HEK293 (cell line): ENCODE measurements around the gene DMAC1.

Experiments
- CTCF ChIA-PET: fragments of 350-600 bp; formaldehyde crosslinking; extraction: SDS; loops from one replicate; lab custom pipeline; 2021; ENCODE audit warnings: antibody characterized with exemption; lab: Yijun Ruan, JAX
- POLR2A ChIA-PET: fragments of 300-600 bp; formaldehyde crosslinking; extraction: SDS; loops from one replicate; lab custom pipeline; 2020; ENCODE audit warnings: antibody characterized with exemption, inconsistent platforms; lab: Yijun Ruan, JAX
- H3K27ac ChIP-seq: fragments of 200-500 bp; sonication (Bioruptor generic); 2 replicates; pipeline ENCODE4 v1.5.1; 2014; ENCODE audit warnings: low read depth, low read length, control low read depth, inconsistent platforms; ENCODE audit errors: extremely low read depth
- H3K36me3 ChIP-seq, 2 experiments: fragments of 200-500 bp in 1 of 2; sonication (Bioruptor generic) in 1 of 2; 1 replicate in 1 of 2; 2 replicates in 1 of 2; pipeline ENCODE4 v1.5.1; 2014 to 2017; ENCODE audit warnings: inconsistent platforms in 2 of 2, low read length in 2 of 2; ENCODE audit not compliant: control insufficient read depth in 2 of 2, insufficient read depth in 1 of 2
- H3K4me1 ChIP-seq: fragments of 200-500 bp; sonication (Bioruptor generic); 2 replicates; pipeline ENCODE4 v1.5.1; 2014; ENCODE audit warnings: mild to moderate bottlenecking, low read length, inconsistent platforms; ENCODE audit not compliant: control insufficient read depth, insufficient read depth
- H3K4me3 ChIP-seq: 2 replicates; pipeline ENCODE4 v1.5.1; 2011; ENCODE audit warnings: low read depth, mild to moderate bottlenecking, control low read depth, low read length, moderate library complexity
- H3K9me3 ChIP-seq: fragments of 200-500 bp; sonication (Bioruptor generic); 2 replicates; pipeline ENCODE4 v1.5.1; 2014; ENCODE audit warnings: low read depth, low read length, inconsistent platforms; ENCODE audit not compliant: control insufficient read depth, insufficient read depth
- ELK4 ChIP-seq: IDR thresholded peaks from 2 replicates; pipeline ENCODE4 v1.6.1; 2011; ENCODE audit warnings: mild to moderate bottlenecking, low read depth, low read length, borderline replicate concordance
- GLIS2 ChIP-seq: fragments of 450-650 bp; formaldehyde crosslinking; IDR thresholded peaks from 2 replicates; pipeline ENCODE4 v1.5.1; 2016; ENCODE audit warnings: missing biosample characterization, missing genetic modification characterization
- TSHZ1 ChIP-seq: fragments of 450-650 bp; formaldehyde crosslinking; IDR thresholded peaks from 2 replicates; pipeline ENCODE4 v1.5.1; 2016; ENCODE audit warnings: missing biosample characterization, missing genetic modification characterization, borderline replicate concordance
- ZBTB49 ChIP-seq: fragments of 450-650 bp; formaldehyde crosslinking; IDR thresholded peaks from 2 replicates; pipeline ENCODE4 v1.5.1; 2016; ENCODE audit warnings: missing biosample characterization, missing genetic modification characterization, low read depth
- ZFP69B ChIP-seq: fragments of 450-650 bp; formaldehyde crosslinking; IDR thresholded peaks from 2 replicates; pipeline ENCODE4 v1.5.1; 2016; ENCODE audit warnings: missing biosample characterization, missing genetic modification characterization
- ZNF133 ChIP-seq: fragments of 450-650 bp; formaldehyde crosslinking; IDR thresholded peaks from 2 replicates; pipeline ENCODE4 v1.5.1; 2016; ENCODE audit warnings: missing biosample characterization, missing genetic modification characterization
- ZNF157 ChIP-seq: fragments of 450-650 bp; formaldehyde crosslinking; IDR thresholded peaks from 2 replicates; pipeline ENCODE4 v1.5.1; 2016; ENCODE audit warnings: missing biosample characterization, missing genetic modification characterization
- ZNF16 ChIP-seq: fragments of 450-650 bp; formaldehyde crosslinking; IDR thresholded peaks from 2 replicates; pipeline ENCODE4 v1.5.1; 2016; ENCODE audit warnings: low read depth, missing biosample characterization, missing genetic modification characterization
- ZNF274 ChIP-seq, 2 experiments: fragments of 200-500 bp in 1 of 2; fragments of 450-650 bp in 1 of 2; sonication (Bioruptor generic) in 1 of 2; formaldehyde crosslinking in 1 of 2; IDR thresholded peaks; 2 replicates each; pipeline versions ENCODE4 v1.5.1 to v1.6.1; 2014 to 2016; ENCODE audit warnings: borderline replicate concordance in 1 of 2, inconsistent platforms in 1 of 2, low read length in 1 of 2, missing biosample characterization in 1 of 2, missing genetic modification characterization in 1 of 2
- ZNF311 ChIP-seq: fragments of 450-650 bp; formaldehyde crosslinking; IDR thresholded peaks from 2 replicates; pipeline ENCODE4 v1.5.1; 2017; ENCODE audit warnings: missing biosample characterization, missing genetic modification characterization, borderline replicate concordance
- ZNF350 ChIP-seq: fragments of 450-650 bp; formaldehyde crosslinking; IDR thresholded peaks from 2 replicates; pipeline ENCODE4 v1.5.0; 2017; ENCODE audit warnings: missing biosample characterization, mild to moderate bottlenecking, missing genetic modification characterization
- ZNF488 ChIP-seq: fragments of 450-650 bp; formaldehyde crosslinking; IDR thresholded peaks from 2 replicates; pipeline ENCODE4 v1.5.1; 2016; ENCODE audit warnings: missing biosample characterization, missing genetic modification characterization
- ZNF549 ChIP-seq: fragments of 450-650 bp; IDR thresholded peaks from 2 replicates; pipeline ENCODE4 v1.5.1; 2018; ENCODE audit warnings: missing biosample characterization, missing genetic modification characterization, mild to moderate bottlenecking, inconsistent platforms, moderate library complexity
- ZNF624 ChIP-seq: fragments of 450-650 bp; formaldehyde crosslinking; IDR thresholded peaks from 2 replicates; pipeline ENCODE4 v1.5.1; 2017; ENCODE audit warnings: missing biosample characterization, missing genetic modification characterization
- ZNF677 ChIP-seq: fragments of 450-650 bp; IDR thresholded peaks from 2 replicates; pipeline ENCODE4 v1.5.0; 2018; ENCODE audit warnings: missing biosample characterization, mild to moderate bottlenecking, missing genetic modification characterization, moderate library complexity
- ZSCAN16 ChIP-seq: fragments of 450-650 bp; formaldehyde crosslinking; IDR thresholded peaks from 2 replicates; pipeline ENCODE4 v1.5.1; 2016; ENCODE audit warnings: missing biosample characterization, missing genetic modification characterization
- ZSCAN23 ChIP-seq: fragments of 450-650 bp; formaldehyde crosslinking; IDR thresholded peaks from 2 replicates; pipeline ENCODE4 v1.5.1; 2016; ENCODE audit warnings: missing biosample characterization, missing genetic modification characterization
- ZSCAN5A ChIP-seq: fragments of 450-650 bp; formaldehyde crosslinking; IDR thresholded peaks from 2 replicates; pipeline ENCODE4 v1.5.1; 2016; ENCODE audit warnings: missing biosample characterization, missing genetic modification characterization
- TF ChIP-seq, protein P1 (sequence below): fragments of 450-650 bp; formaldehyde crosslinking; IDR thresholded peaks from 2 replicates; pipeline ENCODE4 v1.5.1; 2017; ENCODE audit warnings: missing biosample characterization, missing genetic modification characterization
- TF ChIP-seq, protein P2 (sequence below): fragments of 450-650 bp; formaldehyde crosslinking; IDR thresholded peaks from 2 replicates; pipeline ENCODE4 v1.5.1; 2016; ENCODE audit warnings: missing biosample characterization, missing genetic modification characterization, low read depth

The DMAC1 gene

GRCh38 chr9:7791394-7791793 is 8.2 kb downstream of the DMAC1 start:
- Histone ChIP-seq H3K36me3 (peaks cover 5 to 55% of the 10 kb centered on the region in 2 experiments; a peak in 2 of 3 replicates), H3K4me3 (no peak overlapping the region), H3K9me3 (no peaks in the 10 kb centered on the region), H3K4me1 (no peaks in the 10 kb centered on the region), H3K27ac (no peak overlapping the region)
- ChIA-PET POLR2A (no interaction called here), CTCF (no interaction called here)
- no peak for TF ChIP-seq GLIS2 (tag by site-specific recombination)
- TF ChIP-seq ZNF133 (tag by site-specific recombination), result no peak
- TF ChIP-seq ZSCAN16 (tag by site-specific recombination), result no peak
- TF ChIP-seq ZBTB49, result no peak
- TF ChIP-seq ZNF549 (tag by site-specific recombination), result no peak
- no peak for TF ChIP-seq ZNF16
- TF ChIP-seq TSHZ1 (tag by site-specific recombination), result no peak
- TF ChIP-seq, protein P1, sequence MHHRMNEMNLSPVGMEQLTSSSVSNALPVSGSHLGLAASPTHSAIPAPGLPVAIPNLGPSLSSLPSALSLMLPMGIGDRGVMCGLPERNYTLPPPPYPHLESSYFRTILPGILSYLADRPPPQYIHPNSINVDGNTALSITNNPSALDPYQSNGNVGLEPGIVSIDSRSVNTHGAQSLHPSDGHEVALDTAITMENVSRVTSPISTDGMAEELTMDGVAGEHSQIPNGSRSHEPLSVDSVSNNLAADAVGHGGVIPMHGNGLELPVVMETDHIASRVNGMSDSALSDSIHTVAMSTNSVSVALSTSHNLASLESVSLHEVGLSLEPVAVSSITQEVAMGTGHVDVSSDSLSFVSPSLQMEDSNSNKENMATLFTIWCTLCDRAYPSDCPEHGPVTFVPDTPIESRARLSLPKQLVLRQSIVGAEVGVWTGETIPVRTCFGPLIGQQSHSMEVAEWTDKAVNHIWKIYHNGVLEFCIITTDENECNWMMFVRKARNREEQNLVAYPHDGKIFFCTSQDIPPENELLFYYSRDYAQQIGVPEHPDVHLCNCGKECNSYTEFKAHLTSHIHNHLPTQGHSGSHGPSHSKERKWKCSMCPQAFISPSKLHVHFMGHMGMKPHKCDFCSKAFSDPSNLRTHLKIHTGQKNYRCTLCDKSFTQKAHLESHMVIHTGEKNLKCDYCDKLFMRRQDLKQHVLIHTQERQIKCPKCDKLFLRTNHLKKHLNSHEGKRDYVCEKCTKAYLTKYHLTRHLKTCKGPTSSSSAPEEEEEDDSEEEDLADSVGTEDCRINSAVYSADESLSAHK (tag by site-specific recombination), result no peak
- no peak for TF ChIP-seq ZNF624
- TF ChIP-seq ZNF274 (IDR thresholded peaks at IDR 0.05; ENCODE audit: low read length), result no peak
- TF ChIP-seq ZNF274 (tag by site-specific recombination; IDR thresholded peaks at IDR 0.05; ENCODE audit: borderline replicate concordance), result no peak
- no peak for TF ChIP-seq ZNF677 (tag by site-specific recombination)
- TF ChIP-seq ELK4, result no peak
- no peak for TF ChIP-seq ZFP69B
- TF ChIP-seq ZNF157 (tag by site-specific recombination), result no peak
- TF ChIP-seq, protein P2, sequence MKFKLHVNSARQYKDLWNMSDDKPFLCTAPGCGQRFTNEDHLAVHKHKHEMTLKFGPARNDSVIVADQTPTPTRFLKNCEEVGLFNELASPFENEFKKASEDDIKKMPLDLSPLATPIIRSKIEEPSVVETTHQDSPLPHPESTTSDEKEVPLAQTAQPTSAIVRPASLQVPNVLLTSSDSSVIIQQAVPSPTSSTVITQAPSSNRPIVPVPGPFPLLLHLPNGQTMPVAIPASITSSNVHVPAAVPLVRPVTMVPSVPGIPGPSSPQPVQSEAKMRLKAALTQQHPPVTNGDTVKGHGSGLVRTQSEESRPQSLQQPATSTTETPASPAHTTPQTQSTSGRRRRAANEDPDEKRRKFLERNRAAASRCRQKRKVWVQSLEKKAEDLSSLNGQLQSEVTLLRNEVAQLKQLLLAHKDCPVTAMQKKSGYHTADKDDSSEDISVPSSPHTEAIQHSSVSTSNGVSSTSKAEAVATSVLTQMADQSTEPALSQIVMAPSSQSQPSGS (tag by site-specific recombination), result no peak
- TF ChIP-seq ZNF488 (tag by site-specific recombination), result no peak
- TF ChIP-seq ZNF350 (tag by site-specific recombination), result no peak
- TF ChIP-seq ZSCAN5A (tag by site-specific recombination), result no peak
- no peak for TF ChIP-seq ZNF311 (tag by site-specific recombination)
- TF ChIP-seq ZSCAN23 (tag by site-specific recombination), result no peak
